RKO (cell line): ENCODE data around the gene CT83.
A peak's percentile ranks its signal among the peaks of the same experiment; 100 is the strongest.

Experiments
- DNase-seq: peaks from one replicate; pipeline ENCODE4 v3.0.0-alpha.2; 2016; ENCODE audit warnings: low spot score

CT83 gene

DNA sequence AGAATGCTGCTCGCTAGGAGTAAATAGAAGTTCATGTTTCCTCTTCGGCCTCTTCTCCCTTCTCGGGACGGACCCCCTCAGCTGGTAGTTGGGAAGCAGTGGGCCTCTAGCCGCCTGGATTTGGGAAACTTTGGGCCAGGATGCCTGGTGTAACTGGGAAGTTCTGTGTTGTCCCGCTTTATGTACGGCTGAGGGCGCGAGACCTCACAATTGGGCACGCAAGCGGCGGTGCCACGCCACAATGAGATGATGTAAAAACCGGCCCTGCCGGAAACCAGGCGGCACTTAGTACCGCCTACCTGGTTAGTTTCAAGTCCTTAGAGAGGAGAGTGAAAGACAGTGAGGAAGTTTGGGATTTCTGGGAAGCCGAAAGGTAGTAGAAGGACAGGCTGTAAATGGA, at the start of gene CT83:
Gene CT83, minus strand, starts transcription at position 155 of the 400 bp plus-strand sequence. Its CDS starts 120 bp downstream, at position 35.
- DNase-seq = no peak

DNA sequence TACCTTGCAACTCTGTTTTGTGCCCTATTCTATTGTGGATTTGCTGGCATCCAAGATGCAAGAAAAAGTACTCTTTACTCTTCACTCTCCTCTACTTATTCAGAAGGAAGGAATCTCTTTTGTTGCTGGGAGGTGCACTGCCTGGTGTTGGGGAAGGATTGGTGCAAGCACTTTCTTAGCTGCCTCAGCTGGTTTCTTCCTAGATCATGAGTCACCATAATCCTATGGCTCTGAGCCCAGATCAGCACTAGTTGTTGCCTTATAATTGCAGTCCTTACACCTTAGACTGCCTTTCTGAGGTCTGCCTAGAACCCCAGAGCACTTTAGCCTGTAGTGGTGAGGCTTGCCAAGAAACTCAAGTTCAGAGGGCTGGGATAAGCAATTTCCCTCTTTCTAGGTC, 37.0 kb upstream of the CT83 start:
- DNase-seq = peak; percentile 38

- no peak for DNase-seq
These were observed 30.5 kb upstream of the CT83 start for GRCh38 chrX:116493271-116493670.

DNA sequence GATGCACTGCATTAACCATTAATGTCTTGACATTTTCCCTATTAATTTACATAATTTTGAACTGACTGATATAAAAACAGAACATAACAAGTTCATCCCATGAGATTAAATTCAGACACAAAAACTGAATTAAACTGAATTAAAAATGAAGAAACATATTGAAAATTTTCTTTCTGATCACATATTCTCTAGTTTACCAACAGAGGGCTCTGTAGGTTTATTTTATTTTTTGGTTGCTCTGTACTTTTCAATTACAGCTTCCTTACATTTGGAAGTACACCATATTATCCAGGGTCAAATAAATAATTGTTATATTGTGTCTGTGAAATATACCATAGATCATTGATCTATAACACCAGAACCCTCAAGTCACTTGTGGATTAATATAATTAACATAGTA, 27.3 kb upstream of the CT83 start:
- peak; percentile 24 for DNase-seq

- no peak for DNase-seq
These were observed 17.3 kb upstream of the CT83 start for GRCh38 chrX:116480059-116480458.

GRCh38 chrX:116449156-116449555, 13.6 kb downstream of the CT83 start:
- DNase-seq = no peak

- no peak for DNase-seq
These were observed 26.4 kb downstream of the CT83 start, which contains the start of gene SLC6A14 for GRCh38 chrX:116436358-116436816. Gene SLC6A14 (plus strand): TSS chrX:116436606. CDS start chrX:116436710, 104 bp downstream.

DNA sequence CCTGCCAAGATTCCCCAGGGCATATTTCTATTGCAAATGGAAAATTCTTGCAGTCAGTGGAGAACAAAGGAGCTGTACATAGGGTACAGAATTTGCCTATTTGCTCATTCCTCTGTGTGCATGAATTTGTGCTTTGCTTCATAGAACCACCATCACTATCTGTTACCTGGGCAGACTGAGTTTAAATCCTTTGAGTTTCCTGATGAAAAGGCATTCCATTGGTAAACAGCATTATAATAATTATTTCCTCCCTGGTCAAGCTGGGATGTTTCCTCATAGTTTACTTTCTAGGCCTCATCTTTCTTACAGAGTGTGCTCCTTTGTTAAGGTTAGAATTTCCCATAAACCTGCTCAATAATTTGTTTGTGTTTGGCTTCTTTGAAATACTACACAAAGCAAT, 27.2 kb downstream of the CT83 start:
- DNase-seq = no peak

DNA sequence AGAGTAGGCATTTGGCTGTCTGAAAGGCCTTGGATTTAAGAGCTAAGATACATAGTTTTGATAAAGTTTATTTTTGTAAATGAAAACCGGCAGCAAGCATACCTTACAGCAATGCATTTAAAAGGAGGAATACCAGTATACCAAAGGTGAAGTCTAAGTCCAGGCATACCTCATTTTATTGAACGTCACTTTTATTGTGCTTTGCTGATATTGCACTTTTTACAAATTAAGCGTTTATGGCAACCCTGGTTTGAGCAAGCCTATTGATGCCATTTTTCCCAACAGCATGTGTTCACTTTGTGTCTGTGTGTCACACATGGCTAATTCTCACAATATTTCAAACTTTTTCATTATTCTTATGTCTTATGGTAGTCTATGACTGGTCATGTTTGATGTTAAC, 34.8 kb downstream of the CT83 start:
- DNase-seq = no peak

DNA sequence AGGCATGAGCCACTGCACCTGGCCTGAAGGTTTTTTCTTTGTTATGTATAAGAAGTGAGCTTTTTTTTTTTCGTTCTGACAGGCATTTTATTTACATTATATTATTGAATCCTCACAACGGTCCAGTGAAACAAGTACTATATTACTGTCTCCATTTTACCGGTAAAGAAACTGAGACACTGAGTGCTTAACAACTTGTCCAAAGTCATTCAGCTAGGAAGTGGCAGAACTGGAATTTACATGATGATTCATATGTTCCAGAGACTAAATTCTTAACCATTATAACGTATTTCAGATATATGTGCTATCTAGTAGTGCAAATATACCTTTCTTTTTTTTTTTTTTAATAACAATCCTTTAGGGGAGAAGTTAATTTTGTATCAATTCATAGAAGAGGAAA, 44.8 kb downstream of the CT83 start:
- no peak for DNase-seq

GRCh38 chrX:116417214-116417613, 45.6 kb downstream of the CT83 start:
- no peak for DNase-seq

- no peak for DNase-seq
These were observed 49.5 kb downstream of the CT83 start for GRCh38 chrX:116413273-116413672.
